Measurements from ENCODE around the gene ERBIN. TPM values are rescaled to one million over a fixed set of nuclear protein-coding genes. Genes with fewer than 3 reads are reported as not detected.

Gene ERBIN
- total and polyA plus RNA-seq, 2 experiments from 2014 or later = 15.6 to 26.4 TPM

- no peak for TF ChIP-seq REST (IDR thresholded peaks at IDR 0.05; ENCODE audit: unreplicated experiment)
- TF ChIP-seq CREB1 (CRISPR knock-in tag; IDR thresholded peaks at IDR 0.05; ENCODE audit: low read depth) = no peak
- no peak for TF ChIP-seq NANOG (IDR thresholded peaks at IDR 0.05; ENCODE audit: borderline replicate concordance)
- TF ChIP-seq ZNF114 (CRISPR knock-in tag; IDR thresholded peaks at IDR 0.05) = no peak
- no peak for TF ChIP-seq EZH2 (IDR thresholded peaks at IDR 0.05; ENCODE audit: low read depth, unreplicated experiment)
- no peak for TF ChIP-seq POLR2AphosphoS5 (IDR thresholded peaks at IDR 0.05; ENCODE audit: low read depth)
These were observed 112.9 kb downstream of the ERBIN start (continued) for GRCh38 chr5:66039296-66039695.

- Mint-ChIP-seq H3K36me3 (ENCODE audit: low read depth) (peaks cover 8% of the 10 kb centered on the region), H3K27ac (no peak overlapping the region), H3K27me3 (ENCODE audit: insufficient read depth, low read depth, poor library complexity) (peaks cover 2% of the 10 kb centered on the region), H3K4me1 (no peaks in the 10 kb centered on the region), H3K4me3 (no peak overlapping the region), H3K9me3 (no peaks in the 10 kb centered on the region)
- Histone ChIP-seq H4K20me1 (replicated peaks; ENCODE audit: insufficient read depth) (no peaks in the 10 kb centered on the region), H3K4me2 (no peak overlapping the region), H2AFZ (no peak overlapping the region), H3K27me3 (ENCODE audit: insufficient read depth) (no peaks in the 10 kb centered on the region), H3K4me1 (ENCODE audit: insufficient read depth) (no peaks in the 10 kb centered on the region), H3K9me2 (ENCODE audit: insufficient read depth) (no peaks in the 10 kb centered on the region), H3K36me3 (ENCODE audit: insufficient read depth) (peaks cover 17% of the 10 kb centered on the region; the same call in 1 of the 2 replicates), H3K4me3 (no peak overlapping the region), H3K79me2 (replicated peaks; ENCODE audit: insufficient read depth) (no peaks in the 10 kb centered on the region), H3F3A (replicated peaks; ENCODE audit: low read depth) (no peaks in the 10 kb centered on the region), H3K27ac (ENCODE audit: low read depth) (no peak overlapping the region)
- DNase-seq (ENCODE audit: low spot score) = no peak
- ATAC-seq = no peak
- TF ChIP-seq ZNF114 (CRISPR knock-in tag; IDR thresholded peaks at IDR 0.05) (no peak), NANOG (IDR thresholded peaks at IDR 0.05; ENCODE audit: borderline replicate concordance) (no peak), CTCF (conservative IDR thresholded peaks at IDR 0.05; ENCODE audit: low read depth in 2 of 2) (no peak), POLR2AphosphoS5 (IDR thresholded peaks at IDR 0.05; ENCODE audit: low read depth) (no peak), ZNF462 (CRISPR knock-in tag; IDR thresholded peaks at IDR 0.05) (no peak)
These were observed 113.3 kb downstream of the ERBIN start for GRCh38 chr5:66039701-66040100.
